ENCODE results near the gene CD46.

Gene CD46

GRCh38 chr1:207814469-207814868 lies 62.6 kb downstream of the CD46 start:
- Histone ChIP-seq H3K27me3 (ENCODE audit: insufficient read depth, poor library complexity, severe bottlenecking) (no peaks in the 10 kb centered on the region), H3K4me3 (ENCODE audit: severe bottlenecking) (no peak overlapping the region), H3K27ac (ENCODE audit: poor library complexity, severe bottlenecking) (no peak overlapping the region), H3K36me3 (ENCODE audit: low read depth) (no peaks in the 10 kb centered on the region; the same call in none of the 2 replicates), H3K9me3 (ENCODE audit: severe bottlenecking) (no peaks in the 10 kb centered on the region), H3K4me1 (ENCODE audit: insufficient read depth, poor library complexity, severe bottlenecking) (no peaks in the 10 kb centered on the region)
- no peak for ATAC-seq (ENCODE audit: low read depth)
- TF ChIP-seq, protein P1, sequence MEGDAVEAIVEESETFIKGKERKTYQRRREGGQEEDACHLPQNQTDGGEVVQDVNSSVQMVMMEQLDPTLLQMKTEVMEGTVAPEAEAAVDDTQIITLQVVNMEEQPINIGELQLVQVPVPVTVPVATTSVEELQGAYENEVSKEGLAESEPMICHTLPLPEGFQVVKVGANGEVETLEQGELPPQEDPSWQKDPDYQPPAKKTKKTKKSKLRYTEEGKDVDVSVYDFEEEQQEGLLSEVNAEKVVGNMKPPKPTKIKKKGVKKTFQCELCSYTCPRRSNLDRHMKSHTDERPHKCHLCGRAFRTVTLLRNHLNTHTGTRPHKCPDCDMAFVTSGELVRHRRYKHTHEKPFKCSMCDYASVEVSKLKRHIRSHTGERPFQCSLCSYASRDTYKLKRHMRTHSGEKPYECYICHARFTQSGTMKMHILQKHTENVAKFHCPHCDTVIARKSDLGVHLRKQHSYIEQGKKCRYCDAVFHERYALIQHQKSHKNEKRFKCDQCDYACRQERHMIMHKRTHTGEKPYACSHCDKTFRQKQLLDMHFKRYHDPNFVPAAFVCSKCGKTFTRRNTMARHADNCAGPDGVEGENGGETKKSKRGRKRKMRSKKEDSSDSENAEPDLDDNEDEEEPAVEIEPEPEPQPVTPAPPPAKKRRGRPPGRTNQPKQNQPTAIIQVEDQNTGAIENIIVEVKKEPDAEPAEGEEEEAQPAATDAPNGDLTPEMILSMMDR (IDR thresholded peaks at IDR 0.05; ENCODE audit: poor library complexity, severe bottlenecking): no peak
- DNase-seq (ENCODE audit: low spot score): no peak

- Histone ChIP-seq H3K27me3 (ENCODE audit: insufficient read depth, poor library complexity, severe bottlenecking) (no peaks in the 10 kb centered on the region), H3K27ac (ENCODE audit: poor library complexity, severe bottlenecking) (no peak overlapping the region), H3K4me3 (ENCODE audit: severe bottlenecking) (no peak overlapping the region), H3K9me3 (ENCODE audit: severe bottlenecking) (no peaks in the 10 kb centered on the region), H3K4me1 (ENCODE audit: insufficient read depth, poor library complexity, severe bottlenecking) (no peaks in the 10 kb centered on the region), H3K36me3 (ENCODE audit: low read depth) (no peaks in the 10 kb centered on the region; the same call in none of the 2 replicates)
- TF ChIP-seq, protein P1 (IDR thresholded peaks at IDR 0.05; ENCODE audit: poor library complexity, severe bottlenecking): no peak
- no peak for ATAC-seq (ENCODE audit: low read depth)
- no peak for DNase-seq (ENCODE audit: low spot score)
These were observed 63.6 kb downstream of the CD46 start for GRCh38 chr1:207815466-207815865.

DNA sequence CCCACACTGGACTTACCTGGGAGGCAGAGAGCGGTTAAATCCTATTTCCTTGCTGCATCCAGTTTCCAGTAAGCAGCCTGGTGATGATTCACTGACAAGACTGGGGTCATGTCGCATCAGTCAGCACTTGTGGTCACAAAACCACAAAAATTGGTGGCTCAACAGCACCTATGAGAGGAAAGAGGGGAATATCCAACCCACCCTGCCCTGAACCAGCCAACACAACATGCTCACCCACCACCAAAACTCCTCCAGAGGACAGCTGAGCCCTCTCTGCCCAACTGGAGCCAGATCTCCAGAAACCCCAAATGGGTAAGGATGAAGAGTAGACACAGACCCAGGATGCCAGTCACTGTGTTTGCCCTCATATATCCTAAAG lies 64.0 kb downstream of the CD46 start:
- Histone ChIP-seq H3K4me1 (ENCODE audit: insufficient read depth, poor library complexity, severe bottlenecking) (no peaks in the 10 kb centered on the region), H3K9me3 (ENCODE audit: severe bottlenecking) (no peaks in the 10 kb centered on the region), H3K36me3 (ENCODE audit: low read depth) (no peaks in the 10 kb centered on the region; the same call in none of the 2 replicates), H3K4me3 (ENCODE audit: severe bottlenecking) (no peak overlapping the region), H3K27ac (ENCODE audit: poor library complexity, severe bottlenecking) (no peak overlapping the region), H3K27me3 (ENCODE audit: insufficient read depth, poor library complexity, severe bottlenecking) (no peaks in the 10 kb centered on the region)
- ATAC-seq (ENCODE audit: low read depth) (no peak), DNase-seq (ENCODE audit: low spot score) (no peak)
- TF ChIP-seq, protein P1 (IDR thresholded peaks at IDR 0.05; ENCODE audit: poor library complexity, severe bottlenecking): no peak

GRCh38 chr1:207817166-207817565 lies 65.3 kb downstream of the CD46 start:
- DNase-seq (ENCODE audit: low spot score) (no peak), ATAC-seq (ENCODE audit: low read depth) (no peak)
- no peaks in the 10 kb centered on the region; the same call in none of the 2 replicates for H3K36me3 ChIP-seq (ENCODE audit: low read depth)
- TF ChIP-seq, protein P1 (IDR thresholded peaks at IDR 0.05; ENCODE audit: poor library complexity, severe bottlenecking): no peak
- H3K9me3 ChIP-seq (ENCODE audit: severe bottlenecking): no peaks in the 10 kb centered on the region
- H3K4me1 ChIP-seq (ENCODE audit: insufficient read depth, poor library complexity, severe bottlenecking): no peaks in the 10 kb centered on the region
- H3K27me3 ChIP-seq (ENCODE audit: insufficient read depth, poor library complexity, severe bottlenecking): no peaks in the 10 kb centered on the region
- no peak overlapping the region for H3K27ac ChIP-seq (ENCODE audit: poor library complexity, severe bottlenecking)
- H3K4me3 ChIP-seq (ENCODE audit: severe bottlenecking): no peak overlapping the region

GRCh38 chr1:207817778-207818751 lies 66.2 kb downstream of the CD46 start:
- TF ChIP-seq, protein P1 (IDR thresholded peaks at IDR 0.05; ENCODE audit: poor library complexity, severe bottlenecking): no peak
- no peaks in the 10 kb centered on the region; the same call in none of the 2 replicates for H3K36me3 ChIP-seq (ENCODE audit: low read depth)
- H3K27me3 ChIP-seq (ENCODE audit: insufficient read depth, poor library complexity, severe bottlenecking): no peaks in the 10 kb centered on the region
- no peak overlapping the region for H3K4me3 ChIP-seq (ENCODE audit: severe bottlenecking)
- no peaks in the 10 kb centered on the region for H3K9me3 ChIP-seq (ENCODE audit: severe bottlenecking)
- no peaks in the 10 kb centered on the region for H3K4me1 ChIP-seq (ENCODE audit: insufficient read depth, poor library complexity, severe bottlenecking)
- H3K27ac ChIP-seq (ENCODE audit: poor library complexity, severe bottlenecking): no peak overlapping the region
- no peak for DNase-seq (ENCODE audit: low spot score)
- ATAC-seq (ENCODE audit: low read depth): no peak
